ENCODE results near the gene LSM5.
"Not testable (repeated sequence)": the region's sequence is repeated elsewhere in the genome, so short reads cannot be mapped to it uniquely, and the experiment has no call there.

The LSM5 gene

GRCh38 chr7:32501522-32501921 lies 11.3 kb upstream of the LSM5 start:
- no peak for DNase-seq

- no peak for DNase-seq
Observed at GRCh38 chr7:32500922-32501341, 10.8 kb upstream of the LSM5 start.

- DNase-seq = not testable (repeated sequence)
Observed at GRCh38 chr7:32500216-32500615, 10.0 kb upstream of the LSM5 start.

GRCh38 chr7:32499755-32500154 lies 9.6 kb upstream of the LSM5 start:
- DNase-seq = not testable (repeated sequence)

- no peak for DNase-seq
Observed at GRCh38 chr7:32496052-32496813, 6.1 kb upstream of the LSM5 start.

GRCh38 chr7:32495298-32496051 lies 5.3 kb upstream of the LSM5 start, which contains the start of gene AVL9:
Gene AVL9 (plus strand): TSS chr7:32495489. CDS start chr7:32495710, 221 bp downstream.
- peak; percentile 99 for DNase-seq

GRCh38 chr7:32494946-32495297 lies 4.7 kb upstream of the LSM5 start:
- DNase-seq = no peak

- no peak for DNase-seq
Observed at GRCh38 chr7:32489788-32490126, 423 bp downstream of the LSM5 start.

GRCh38 chr7:32481921-32482320 lies 8.3 kb downstream of the LSM5 start:
- no peak for DNase-seq

GRCh38 chr7:32481176-32481575 lies 9.0 kb downstream of the LSM5 start:
- no peak for DNase-seq

GRCh38 chr7:32479574-32480200 lies 10.5 kb downstream of the LSM5 start:
- DNase-seq = no peak

- DNase-seq = no peak
Observed at GRCh38 chr7:32477649-32477980, 12.6 kb downstream of the LSM5 start.

GRCh38 chr7:32476816-32477648 lies 13.1 kb downstream of the LSM5 start:
- no peak for DNase-seq

- no peak for DNase-seq
Observed at GRCh38 chr7:32474008-32474407, 16.2 kb downstream of the LSM5 start.

GRCh38 chr7:32472015-32472414 lies 18.2 kb downstream of the LSM5 start:
- no peak for DNase-seq

- no peak for DNase-seq
Observed at GRCh38 chr7:32470871-32471270, 19.3 kb downstream of the LSM5 start.

GRCh38 chr7:32470004-32470403 lies 20.2 kb downstream of the LSM5 start:
- not testable (repeated sequence) for DNase-seq

GRCh38 chr7:32464641-32465416 lies 25.4 kb downstream of the LSM5 start:
- not testable (repeated sequence) for DNase-seq

- no peak for DNase-seq
Observed at GRCh38 chr7:32462977-32463376, 27.2 kb downstream of the LSM5 start.

- DNase-seq = no peak
Observed at GRCh38 chr7:32462451-32462850, 27.7 kb downstream of the LSM5 start.

- DNase-seq = no peak
Observed at GRCh38 chr7:32461484-32461883, 28.7 kb downstream of the LSM5 start.

- DNase-seq = no peak
Observed at GRCh38 chr7:32459788-32460187, 30.4 kb downstream of the LSM5 start.
